Gastroesophageal sphincter (tissue), 3 donors: ENCODE measurements around the gene KCNIP4.

Experiments used
- CTCF ChIP-seq, 4 experiments: fragments of 200-600 bp in 2 of 4; fragments of 450-650 bp in 2 of 4; sonication (generic) in 1 of 4; IDR thresholded peaks; one replicate each; pipeline ENCODE4 v1.5.1; 2017 to 2019; ENCODE audit warnings: antibody characterized with exemption in 4 of 4, mild to moderate bottlenecking in 2 of 4, moderate library complexity in 2 of 4
- POLR2AphosphoS5 ChIP-seq: sonication (generic); formaldehyde crosslinking; IDR thresholded peaks from one replicate; pipeline ENCODE4 v1.6.1; 2017; ENCODE audit warnings: antibody characterized with exemption

- no peak for TF ChIP-seq CTCF (IDR thresholded peaks at IDR 0.05)
- no peak for TF ChIP-seq POLR2AphosphoS5
Observed at GRCh38 chr4:21605006-21605405, 343.6 kb downstream of the KCNIP4 start.
